Stimulated activated CD8-positive, alpha-beta memory T cell treated with anti-CD3 and anti-CD28 coated beads, Interleukin-15, amount 100 ng/mL, for 48 hours (primary cell): ENCODE results near the gene CD81.

Experiments used
- DNase-seq, 2 donors: peaks; one replicate each; pipeline ENCODE4 v3.0.0-alpha.2; 2020; ENCODE audit warnings: low read depth in 2 of 2

The CD81 gene

DNA sequence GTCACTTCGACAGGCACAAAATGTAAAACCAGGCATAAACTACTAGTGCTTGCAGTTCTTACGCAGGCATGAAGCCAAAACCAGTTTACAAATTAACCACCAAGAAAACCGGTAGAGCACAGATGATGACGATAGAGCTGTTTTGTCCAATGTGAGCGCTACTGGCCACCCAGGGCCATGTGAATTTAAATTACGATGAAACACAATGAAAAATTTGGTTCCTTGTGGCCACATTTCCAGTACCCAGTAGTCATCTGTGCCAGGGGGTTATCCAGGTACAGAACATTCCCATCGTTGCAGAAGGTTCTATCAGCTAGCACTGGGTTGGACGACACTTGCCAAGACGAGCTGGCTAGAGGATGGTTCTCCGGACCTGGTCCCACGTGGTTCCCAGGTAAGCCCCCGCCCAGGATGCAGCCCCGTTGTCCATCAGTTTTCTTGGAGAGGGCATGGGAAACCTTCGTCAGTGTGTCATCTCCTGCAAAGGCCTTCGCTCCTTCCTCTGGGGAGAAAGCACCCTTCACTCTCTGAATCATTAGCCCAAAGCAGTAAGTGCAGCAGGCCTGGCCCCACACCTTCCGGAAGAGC, 1.1 kb upstream of the CD81 start:
- no peak for DNase-seq

- DNase-seq, result peak in 1 of 2 donors; percentile 43
Measured at GRCh38 chr11:2377511-2378443, 667 bp downstream of the CD81 start.

- no peak for DNase-seq
Measured at GRCh38 chr11:2378527-2379210, 1.6 kb downstream of the CD81 start.

GRCh38 chr11:2379466-2380174, 2.5 kb downstream of the CD81 start:
- DNase-seq, result no peak

GRCh38 chr11:2380396-2380795, 3.3 kb downstream of the CD81 start:
- DNase-seq, result no peak

- DNase-seq, result no peak
Measured at GRCh38 chr11:2380807-2381350, 3.8 kb downstream of the CD81 start.

DNA sequence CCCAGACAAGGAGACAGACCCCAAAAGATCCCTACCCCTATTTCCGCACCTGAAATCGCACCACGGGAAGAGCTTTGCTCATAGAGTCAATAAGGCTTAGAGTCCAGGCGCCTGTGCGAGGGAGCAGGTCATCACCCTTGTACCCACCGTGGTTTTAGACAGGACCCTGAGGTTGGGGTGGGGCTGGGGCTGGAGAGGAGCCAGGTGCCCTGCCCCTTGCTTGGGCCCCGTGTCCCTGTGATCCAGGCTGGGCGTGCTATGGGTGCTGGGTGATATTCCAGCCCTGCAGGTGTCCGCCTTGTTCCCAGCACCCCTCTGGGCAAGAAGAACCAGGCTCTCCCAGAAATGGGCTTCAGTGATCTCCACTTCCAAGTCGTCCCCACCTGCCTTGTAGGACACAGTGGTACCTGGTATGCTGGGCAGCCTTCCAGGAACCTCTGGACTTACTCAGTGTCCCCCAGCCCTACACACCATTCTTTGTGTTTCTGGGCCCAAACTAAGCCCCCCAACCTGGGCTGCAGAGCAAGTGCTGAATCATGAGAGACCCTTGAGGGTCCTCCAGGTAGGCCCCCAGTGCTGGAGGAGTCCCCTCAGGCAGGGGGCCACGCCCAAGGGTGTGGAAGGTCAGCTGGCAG, 4.5 kb downstream of the CD81 start:
- DNase-seq, result no peak

- no peak for DNase-seq
Measured at GRCh38 chr11:2382129-2382517, 5.0 kb downstream of the CD81 start.

GRCh38 chr11:2382936-2383851, 6.1 kb downstream of the CD81 start:
- DNase-seq, result no peak

- no peak for DNase-seq
Measured at GRCh38 chr11:2383852-2384804, 7.0 kb downstream of the CD81 start.

- no peak for DNase-seq
Measured at GRCh38 chr11:2385156-2386151, 8.3 kb downstream of the CD81 start.

GRCh38 chr11:2386591-2386990, 9.5 kb downstream of the CD81 start:
- DNase-seq, result no peak

DNA sequence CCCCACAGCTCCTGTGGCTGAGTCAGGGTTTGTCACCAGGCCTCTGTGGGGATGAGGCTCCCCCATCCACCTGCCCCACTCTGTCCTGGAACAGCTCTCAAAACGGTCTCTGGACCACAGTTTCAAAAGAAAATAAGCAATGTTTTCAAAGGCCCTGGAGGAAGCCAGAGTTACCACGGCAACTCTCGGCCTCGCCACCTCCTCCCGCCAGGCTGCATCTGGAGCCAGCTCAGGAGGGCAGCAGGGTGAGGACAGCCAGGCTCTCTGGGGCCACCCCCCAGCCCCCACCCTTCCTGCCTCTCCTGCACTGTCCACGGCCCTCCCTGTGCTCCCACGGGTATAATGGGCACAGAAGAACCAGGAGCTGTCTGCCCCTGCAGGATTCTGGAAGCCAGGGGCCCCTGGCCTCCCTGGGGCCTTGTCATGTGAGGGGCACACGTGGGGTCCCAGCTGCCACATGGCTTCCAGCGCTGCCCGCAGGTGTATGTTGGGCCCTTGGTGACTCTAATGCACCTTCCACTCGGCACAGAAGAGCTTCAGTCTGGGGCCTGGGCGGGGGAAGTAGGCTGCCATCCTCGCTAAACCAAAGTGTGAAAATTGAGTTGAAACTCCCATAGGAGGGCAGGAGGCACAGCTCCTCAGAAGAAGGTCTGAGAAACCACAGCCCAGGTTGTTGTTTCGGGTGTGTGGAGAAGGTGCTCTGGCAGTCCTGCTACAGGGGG, 10.3 kb downstream of the CD81 start:
- no peak for DNase-seq

GRCh38 chr11:2388431-2389376, 11.6 kb downstream of the CD81 start:
- no peak for DNase-seq

- DNase-seq, result no peak
Measured at GRCh38 chr11:2389377-2390026, 12.4 kb downstream of the CD81 start.
